ENCODE results near the gene MYO1F.

Gene MYO1F

DNA sequence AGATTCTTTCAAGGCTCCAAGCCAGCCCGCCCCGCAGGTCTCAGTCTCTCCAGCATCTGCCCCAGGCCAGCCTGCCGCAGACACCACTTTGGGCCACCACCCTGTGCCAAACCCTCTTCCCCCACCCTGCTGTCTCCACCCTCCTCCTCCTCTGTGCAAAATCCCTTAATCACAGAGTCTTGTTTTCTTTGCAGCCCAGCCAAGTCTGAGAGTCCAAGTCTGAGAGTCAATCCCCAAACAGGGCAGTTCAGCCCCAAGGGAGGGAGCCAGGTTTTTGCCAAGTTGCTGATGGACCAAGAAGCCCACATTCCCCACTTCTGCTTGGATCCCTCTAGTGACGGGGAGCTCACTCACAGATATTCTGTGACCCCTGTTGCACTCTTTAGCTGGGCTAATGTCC lies 30.1 kb upstream of the MYO1F start:
- peak overlapping the region; percentile 87 to 89 for H3K27ac ChIP-seq
- H3K4me3 ChIP-seq = no peak overlapping the region
- peaks cover 0 to 51% (median 32%) of the 10 kb centered on the region in 4 donors for H3K4me1 ChIP-seq
- H3K9me3 ChIP-seq = peaks cover 0 to 5% (median 0%) of the 10 kb centered on the region in 3 donors
- peak; percentile 80 to 95 for DNase-seq
- peaks cover 24 to 31% (median 31%) of the 10 kb centered on the region in 3 donors for H3K36me3 ChIP-seq
- intact Hi-C loops (cut with DNase I; ENCODE audit: low total_unique reads) = no loop called here
- TF ChIP-seq, protein P1, sequence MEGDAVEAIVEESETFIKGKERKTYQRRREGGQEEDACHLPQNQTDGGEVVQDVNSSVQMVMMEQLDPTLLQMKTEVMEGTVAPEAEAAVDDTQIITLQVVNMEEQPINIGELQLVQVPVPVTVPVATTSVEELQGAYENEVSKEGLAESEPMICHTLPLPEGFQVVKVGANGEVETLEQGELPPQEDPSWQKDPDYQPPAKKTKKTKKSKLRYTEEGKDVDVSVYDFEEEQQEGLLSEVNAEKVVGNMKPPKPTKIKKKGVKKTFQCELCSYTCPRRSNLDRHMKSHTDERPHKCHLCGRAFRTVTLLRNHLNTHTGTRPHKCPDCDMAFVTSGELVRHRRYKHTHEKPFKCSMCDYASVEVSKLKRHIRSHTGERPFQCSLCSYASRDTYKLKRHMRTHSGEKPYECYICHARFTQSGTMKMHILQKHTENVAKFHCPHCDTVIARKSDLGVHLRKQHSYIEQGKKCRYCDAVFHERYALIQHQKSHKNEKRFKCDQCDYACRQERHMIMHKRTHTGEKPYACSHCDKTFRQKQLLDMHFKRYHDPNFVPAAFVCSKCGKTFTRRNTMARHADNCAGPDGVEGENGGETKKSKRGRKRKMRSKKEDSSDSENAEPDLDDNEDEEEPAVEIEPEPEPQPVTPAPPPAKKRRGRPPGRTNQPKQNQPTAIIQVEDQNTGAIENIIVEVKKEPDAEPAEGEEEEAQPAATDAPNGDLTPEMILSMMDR (IDR thresholded peaks at IDR 0.05) = no peak
- no peaks in the 10 kb centered on the region for H3K27me3 ChIP-seq

DNA sequence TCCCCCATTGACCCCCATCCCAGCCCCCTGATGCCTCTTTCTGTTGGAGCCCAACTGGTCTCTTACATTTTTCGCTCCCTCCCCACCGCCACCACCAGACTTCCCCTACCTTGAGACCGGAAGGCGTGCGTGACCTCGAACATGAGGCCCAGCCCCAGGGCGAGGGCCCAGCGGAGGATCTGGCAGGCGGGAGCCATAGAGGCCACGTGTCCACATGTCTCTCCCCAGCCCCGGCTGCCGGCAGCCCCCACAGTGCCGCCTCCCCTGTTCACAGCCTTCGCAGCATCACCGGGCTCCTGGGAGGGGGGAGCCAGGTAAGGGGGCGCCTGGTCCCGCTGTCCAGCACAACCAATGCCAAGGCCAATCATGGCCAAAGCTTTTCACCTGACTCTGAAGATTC lies 28.3 kb upstream of the MYO1F start:
- TF ChIP-seq, protein P1 (IDR thresholded peaks at IDR 0.05) = no peak
- H3K36me3 ChIP-seq = peaks cover 40 to 50% (median 49%) of the 10 kb centered on the region in 3 donors
- H3K27ac ChIP-seq = no peak overlapping the region
- H3K4me1 ChIP-seq = peaks cover 0 to 36% (median 25%) of the 10 kb centered on the region in 4 donors
- H3K27me3 ChIP-seq = no peaks in the 10 kb centered on the region
- intact Hi-C loops (cut with DNase I; ENCODE audit: low total_unique reads) = no loop called here
- H3K9me3 ChIP-seq = peaks cover 0 to 5% (median 0%) of the 10 kb centered on the region in 3 donors
- DNase-seq = no peak
- no peak overlapping the region for H3K4me3 ChIP-seq

DNA sequence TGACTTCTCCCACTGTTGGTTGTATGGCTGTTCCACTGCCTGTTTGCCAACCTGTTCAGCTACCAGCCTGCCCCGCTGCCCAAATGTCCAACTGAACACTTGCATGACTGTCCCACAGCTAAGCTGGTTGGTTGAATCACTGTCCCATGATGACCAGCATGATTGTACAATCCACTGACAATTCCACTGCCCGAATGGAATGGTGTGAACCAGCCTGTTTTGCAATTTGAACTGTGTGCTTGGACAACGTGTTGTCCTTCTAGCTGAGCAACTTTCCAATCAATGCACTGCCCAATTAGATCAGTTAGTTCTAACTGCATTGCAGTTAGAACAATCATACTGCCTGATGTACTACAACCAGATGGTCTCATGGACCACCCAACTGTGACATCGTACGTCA lies 24.6 kb upstream of the MYO1F start:
- TF ChIP-seq, protein P1 (IDR thresholded peaks at IDR 0.05) = no peak
- no peak overlapping the region for H3K27ac ChIP-seq
- no peaks in the 10 kb centered on the region for H3K27me3 ChIP-seq
- intact Hi-C loops (cut with DNase I; ENCODE audit: low total_unique reads) = no loop called here
- no peak for DNase-seq
- H3K4me3 ChIP-seq = no peak overlapping the region
- peaks cover 0 to 5% (median 0%) of the 10 kb centered on the region in 3 donors for H3K9me3 ChIP-seq
- H3K36me3 ChIP-seq = peaks cover 64 to 86% (median 80%) of the 10 kb centered on the region in 3 donors
- peaks cover 0 to 13% (median 4%) of the 10 kb centered on the region in 4 donors for H3K4me1 ChIP-seq

DNA sequence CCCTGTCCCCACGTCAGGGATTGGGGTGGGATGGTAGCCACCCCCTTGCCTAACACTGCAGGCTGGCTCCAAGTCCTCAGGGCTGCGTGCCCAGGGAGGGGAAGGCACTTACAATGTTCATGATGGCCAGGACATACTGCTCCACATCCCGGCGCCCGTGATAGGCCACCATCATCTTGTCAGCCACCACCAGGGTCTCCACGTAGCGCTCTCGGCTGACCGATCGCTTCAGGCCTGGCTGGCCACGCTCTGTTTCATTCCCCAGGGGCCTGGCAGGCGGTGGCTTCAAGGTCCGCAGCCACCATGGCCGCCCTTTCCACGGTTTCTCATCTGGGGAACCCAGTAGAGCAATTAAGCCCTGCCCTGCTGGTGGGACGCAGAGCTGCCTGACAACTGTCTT lies 23.6 kb upstream of the MYO1F start:
- H3K27me3 ChIP-seq = no peaks in the 10 kb centered on the region
- H3K27ac ChIP-seq = no peak overlapping the region
- DNase-seq = no peak
- H3K9me3 ChIP-seq = peaks cover 0 to 5% (median 0%) of the 10 kb centered on the region in 3 donors
- intact Hi-C loops (cut with DNase I; ENCODE audit: low total_unique reads) = no loop called here
- TF ChIP-seq, protein P1 (IDR thresholded peaks at IDR 0.05) = no peak
- H3K4me1 ChIP-seq = peaks cover 0 to 3% (median 0%) of the 10 kb centered on the region in 4 donors
- no peak overlapping the region for H3K4me3 ChIP-seq
- H3K36me3 ChIP-seq = peaks cover 70 to 96% (median 90%) of the 10 kb centered on the region in 3 donors

DNA sequence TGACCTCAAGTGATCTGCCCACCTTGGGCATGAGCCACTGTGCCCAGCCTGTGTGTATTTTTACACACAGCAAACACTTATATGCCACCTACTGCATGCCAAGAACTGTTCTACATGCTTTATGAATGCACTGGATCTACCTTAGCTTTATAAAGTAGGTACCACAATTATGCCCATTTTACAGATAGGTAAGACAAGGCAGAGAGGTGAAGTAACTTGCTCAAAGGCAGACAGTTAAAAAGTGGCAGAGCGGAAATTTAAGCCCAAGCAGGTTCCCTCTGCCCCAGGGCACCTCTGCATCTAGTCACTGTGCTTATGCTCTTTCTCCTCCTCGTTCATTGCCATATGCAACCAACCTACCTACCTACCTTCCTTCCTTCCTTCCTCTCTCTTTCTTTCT lies 22.8 kb upstream of the MYO1F start:
- Histone ChIP-seq H3K4me3 (no peak overlapping the region), H3K27ac (no peak overlapping the region), H3K4me1 (peaks cover 0 to 6% (median 2%) of the 10 kb centered on the region in 4 donors), H3K9me3 (peaks cover 0 to 3% (median 0%) of the 10 kb centered on the region in 3 donors), H3K27me3 (no peaks in the 10 kb centered on the region), H3K36me3 (peaks cover 75 to 97% (median 90%) of the 10 kb centered on the region in 3 donors)
- TF ChIP-seq, protein P1 (IDR thresholded peaks at IDR 0.05) = no peak
- intact Hi-C loops (cut with DNase I; ENCODE audit: low total_unique reads) = no loop called here
- DNase-seq = no peak

DNA sequence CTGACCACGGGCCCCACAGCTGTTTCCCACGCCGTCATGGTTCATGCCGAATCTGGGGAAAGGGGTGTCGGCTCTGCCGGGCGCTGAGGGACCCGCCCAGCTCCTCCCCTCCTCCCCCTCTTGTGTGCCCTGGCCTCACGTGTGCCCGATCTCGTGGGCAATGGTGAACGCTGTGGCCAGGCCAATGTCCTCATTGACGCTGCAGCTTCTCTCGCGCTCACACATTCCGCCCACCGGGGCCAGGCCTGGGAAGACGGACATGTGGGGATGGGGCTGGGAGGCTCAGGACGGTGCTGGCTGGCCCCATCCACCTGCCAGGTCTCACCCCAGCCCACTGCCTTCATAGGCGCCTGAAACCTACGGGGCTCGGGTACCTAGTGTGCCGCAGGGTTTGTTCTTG lies 18.9 kb upstream of the MYO1F start:
- Histone ChIP-seq H3K9me3 (no peaks in the 10 kb centered on the region), H3K36me3 (peaks cover 46 to 66% (median 59%) of the 10 kb centered on the region in 3 donors), H3K27ac (no peak overlapping the region), H3K4me1 (peaks cover 0 to 34% (median 17%) of the 10 kb centered on the region in 4 donors), H3K27me3 (no peaks in the 10 kb centered on the region), H3K4me3 (no peak overlapping the region)
- DNase-seq = no peak
- intact Hi-C loops (cut with DNase I; ENCODE audit: low total_unique reads) = no loop called here
- TF ChIP-seq, protein P1 (IDR thresholded peaks at IDR 0.05) = no peak
